NCI-H446 (cell line): ENCODE results near the gene EIPR1.
"Not testable (repeated sequence)": the region's sequence is repeated elsewhere in the genome, so short reads cannot be mapped to it uniquely, and the experiment has no call there.

Experiments used
- DNase-seq, 2 experiments: peaks; one replicate each; lab custom pipeline; 2025; lab: John Stamatoyannopoulos, UW

The EIPR1 gene

GRCh38 chr2:3193443-3194330, 183.9 kb downstream of the EIPR1 start:
- DNase-seq, result no peak

GRCh38 chr2:3192920-3193319, 184.7 kb downstream of the EIPR1 start:
- DNase-seq, result peak in 1 of 2 experiments; percentile 69

GRCh38 chr2:3192281-3192818, 185.3 kb downstream of the EIPR1 start:
- DNase-seq, result no peak

GRCh38 chr2:3189961-3190360, 187.7 kb downstream of the EIPR1 start:
- DNase-seq, result no peak

GRCh38 chr2:3189076-3189591, 188.5 kb downstream of the EIPR1 start:
- no peak for DNase-seq

GRCh38 chr2:3188405-3188946, 189.1 kb downstream of the EIPR1 start:
- no peak for DNase-seq

GRCh38 chr2:3187467-3187866, 190.2 kb downstream of the EIPR1 start:
- no peak for DNase-seq

- DNase-seq, result no peak
Observed at GRCh38 chr2:3186766-3187165, 190.9 kb downstream of the EIPR1 start.

- no peak for DNase-seq
Observed at GRCh38 chr2:3185910-3186309, 191.7 kb downstream of the EIPR1 start.

- DNase-seq, result no peak
Observed at GRCh38 chr2:3185256-3185655, 192.4 kb downstream of the EIPR1 start.

- no peak for DNase-seq
Observed at GRCh38 chr2:3184167-3184566, 193.5 kb downstream of the EIPR1 start.

GRCh38 chr2:3183766-3184165, 193.9 kb downstream of the EIPR1 start:
- no peak for DNase-seq

- DNase-seq, result no peak
Observed at GRCh38 chr2:3182848-3183247, 194.8 kb downstream of the EIPR1 start.

GRCh38 chr2:3181416-3182010, 196.1 kb downstream of the EIPR1 start:
- DNase-seq, result no peak

GRCh38 chr2:3180909-3181221, 196.8 kb downstream of the EIPR1 start:
- DNase-seq, result not testable (repeated sequence)

GRCh38 chr2:3180082-3180908, 197.3 kb downstream of the EIPR1 start:
- DNase-seq, result no peak

GRCh38 chr2:3179626-3180025, 198.0 kb downstream of the EIPR1 start:
- DNase-seq, result no peak

GRCh38 chr2:3179208-3179607, 198.4 kb downstream of the EIPR1 start:
- no peak for DNase-seq

GRCh38 chr2:3178578-3179031, 199.0 kb downstream of the EIPR1 start:
- DNase-seq, result no peak

GRCh38 chr2:3177891-3178577, 199.6 kb downstream of the EIPR1 start:
- DNase-seq, result no peak

- no peak for DNase-seq
Observed at GRCh38 chr2:3176869-3177255, 200.8 kb downstream of the EIPR1 start.
